Measurements from ENCODE around the gene DEGS2. TPM values are rescaled to one million over a fixed set of nuclear protein-coding genes. Genes with fewer than 3 reads are reported as not detected.

Gene DEGS2
- total RNA-seq, 1 donor from 2014 or later: 2.5 TPM

GRCh38 chr14:100126401-100126800 is 33.0 kb downstream of the DEGS2 start:
- intact Hi-C loops (cut with micrococcal nuclease): no loop called here
- Mint-ChIP-seq H3K27ac (no peak overlapping the region), H3K4me1 (no peaks in the 10 kb centered on the region), H3K27me3 (no peaks in the 10 kb centered on the region), H3K9me3 (no peaks in the 10 kb centered on the region), H3K4me3 (no peak overlapping the region), H3K36me3 (ENCODE audit: low read depth) (peaks cover 80% of the 10 kb centered on the region)
- ChIA-PET POLR2A (interaction anchor here (0.6 kb wide), 1 partner anchor 40 kb away, joined by 3 read pairs; no protein-coding TSS in a partner anchor), CTCF (interaction anchor here (1.4 to 2.1 kb wide), 2 partner anchors 18 to 66 kb away, joined by 5 read pairs; no protein-coding TSS in a partner anchor)
- DNase-seq (no peak), ATAC-seq (ENCODE audit: low read depth) (no peak)
- TF ChIP-seq CTCF (IDR thresholded peaks at IDR 0.05): no peak

GRCh38 chr14:100124551-100125088 is 34.8 kb downstream of the DEGS2 start:
- no peak for DNase-seq
- no peak overlapping the region for H3K27ac Mint-ChIP-seq

GRCh38 chr14:100123618-100124017 is 35.8 kb downstream of the DEGS2 start:
- no peak for DNase-seq
- POLR2A ChIA-PET: no interaction called here
- Mint-ChIP-seq H3K36me3 (ENCODE audit: low read depth) (peaks cover 81% of the 10 kb centered on the region), H3K27ac (no peak overlapping the region), H3K9me3 (no peaks in the 10 kb centered on the region), H3K4me1 (peaks cover 5% of the 10 kb centered on the region), H3K27me3 (no peaks in the 10 kb centered on the region), H3K4me3 (no peak overlapping the region)
- intact Hi-C loops (cut with micrococcal nuclease): no loop called here
- ATAC-seq (ENCODE audit: low read depth): no peak
- CTCF ChIA-PET: no interaction called here
- no peak for TF ChIP-seq CTCF (IDR thresholded peaks at IDR 0.05)

More at GRCh38 chr14:100124551-100125088, 34.8 kb downstream of the DEGS2 start:
- Mint-ChIP-seq H3K4me3 (no peak overlapping the region), H3K36me3 (ENCODE audit: low read depth) (peaks cover 79% of the 10 kb centered on the region), H3K27me3 (no peaks in the 10 kb centered on the region), H3K4me1 (no peaks in the 10 kb centered on the region), H3K9me3 (no peaks in the 10 kb centered on the region)
- ATAC-seq (ENCODE audit: low read depth): no peak
- intact Hi-C loops (cut with micrococcal nuclease): no loop called here
- no peak for TF ChIP-seq CTCF (IDR thresholded peaks at IDR 0.05)
- ChIA-PET POLR2A (no interaction called here), CTCF (no interaction called here)

GRCh38 chr14:100122481-100123223 is 36.8 kb downstream of the DEGS2 start:
- Mint-ChIP-seq H3K4me3 (no peak overlapping the region), H3K9me3 (no peaks in the 10 kb centered on the region), H3K27ac (no peak overlapping the region), H3K36me3 (ENCODE audit: low read depth) (peaks cover 84% of the 10 kb centered on the region), H3K27me3 (no peaks in the 10 kb centered on the region), H3K4me1 (peaks cover 15% of the 10 kb centered on the region)
- intact Hi-C loops (cut with micrococcal nuclease): no loop called here
- ChIA-PET CTCF (interaction anchor here (2.1 kb wide), 1 partner anchor 14 kb away, joined by 11 read pairs; no protein-coding TSS in a partner anchor), POLR2A (no interaction called here)
- ATAC-seq (ENCODE audit: low read depth) (no peak), DNase-seq (no peak)
- TF ChIP-seq CTCF (IDR thresholded peaks at IDR 0.05): no peak

- ChIA-PET CTCF (interaction anchor here (2.1 kb wide), 1 partner anchor 13 kb away, joined by 11 read pairs; no protein-coding TSS in a partner anchor), POLR2A (no interaction called here)
- Mint-ChIP-seq H3K27me3 (no peaks in the 10 kb centered on the region), H3K9me3 (no peaks in the 10 kb centered on the region), H3K36me3 (ENCODE audit: low read depth) (peaks cover 80% of the 10 kb centered on the region), H3K27ac (peak overlapping the region; percentile 18), H3K4me1 (peaks cover 20% of the 10 kb centered on the region), H3K4me3 (no peak overlapping the region)
- intact Hi-C loops (cut with micrococcal nuclease): no loop called here
- ATAC-seq (ENCODE audit: low read depth) (no peak), DNase-seq (no peak)
- TF ChIP-seq CTCF (IDR thresholded peaks at IDR 0.05): no peak
Observed at GRCh38 chr14:100121643-100122480, 37.6 kb downstream of the DEGS2 start.

Data from activated B cell treated with CpG ODN at 0.5 μM for 24 hours (primary cell).